Keratinocyte (primary cell): ENCODE measurements around the gene POLD4. TPM values are rescaled to one million over a fixed set of nuclear protein-coding genes. Genes with fewer than 3 reads are reported as not detected.

ENCODE experiments used
- DNase-seq: peaks from one replicate; pipeline ENCODE4 v3.0.0-alpha.2; 2011; ENCODE audit warnings: low read depth, missing footprints, low spot score
- FAIRE-seq: peaks from 2 replicates; lab custom pipeline; 2011; peaks lifted over from hg19 to GRCh38; lab: Jason Lieb, UNC
- H2AFZ ChIP-seq: 2 replicates; pipeline ENCODE4 v1.6.0; 2012; ENCODE audit warnings: low read length, control low read depth, inconsistent platforms; ENCODE audit not compliant: control insufficient read depth
- H3K27ac ChIP-seq: 2 replicates; pipeline ENCODE4 v1.5.1; 2011; ENCODE audit warnings: low read length; ENCODE audit not compliant: control insufficient read depth, insufficient read depth
- H3K27me3 ChIP-seq: 3 replicates; pipeline ENCODE4 v1.6.0; 2011; ENCODE audit warnings: low read length; ENCODE audit not compliant: control insufficient read depth, insufficient read depth; ENCODE audit errors: extremely low read depth
- H3K36me3 ChIP-seq, 2 experiments: 2 replicates in 1 of 2; 3 replicates in 1 of 2; pipeline ENCODE4 v1.5.1; 2011; ENCODE audit warnings: low read length in 2 of 2, mild to moderate bottlenecking in 1 of 2; ENCODE audit not compliant: control insufficient read depth in 2 of 2, insufficient read depth in 2 of 2; ENCODE audit errors: extremely low read depth in 1 of 2
- H3K4me1 ChIP-seq: 3 replicates; pipeline ENCODE4 v1.5.1; 2011; ENCODE audit warnings: low read length; ENCODE audit not compliant: control insufficient read depth, insufficient read depth; ENCODE audit errors: extremely low read depth
- H3K4me2 ChIP-seq: 3 replicates; pipeline ENCODE4 v1.6.0; 2011; ENCODE audit warnings: low read depth, low read length; ENCODE audit not compliant: control insufficient read depth, insufficient read depth; ENCODE audit errors: extremely low read depth
- H3K4me3 ChIP-seq, 3 experiments: fragments of 200-600 bp in 1 of 3; sonication (generic) in 1 of 3; 2 replicates in 2 of 3; 3 replicates in 1 of 3; pipeline ENCODE4 v1.5.1; 2011 to 2016; ENCODE audit warnings: low read length in 3 of 3, mild to moderate bottlenecking in 3 of 3, control low read depth in 2 of 3, inconsistent platforms in 1 of 3, low read depth in 1 of 3, mixed read lengths in 1 of 3, mixed run types in 1 of 3, moderate library complexity in 1 of 3; ENCODE audit not compliant: control insufficient read depth in 2 of 3, insufficient read depth in 2 of 3; ENCODE audit errors: extremely low read depth in 1 of 3
- H3K79me2 ChIP-seq: 2 replicates; pipeline ENCODE4 v1.6.0; 2012; ENCODE audit warnings: low read length; ENCODE audit not compliant: control insufficient read depth, insufficient read depth
- H3K9ac ChIP-seq: 3 replicates; pipeline ENCODE4 v1.6.0; 2011; ENCODE audit warnings: low read length; ENCODE audit not compliant: control insufficient read depth, insufficient read depth; ENCODE audit errors: extremely low read depth
- H3K9me1 ChIP-seq: 3 replicates; pipeline ENCODE4 v1.6.0; 2011; ENCODE audit warnings: low read length; ENCODE audit not compliant: control insufficient read depth, insufficient read depth; ENCODE audit errors: extremely low read depth
- H3K9me3 ChIP-seq: 2 replicates; pipeline ENCODE4 v1.5.1; 2012; ENCODE audit warnings: low read depth, low read length; ENCODE audit not compliant: control insufficient read depth
- H4K20me1 ChIP-seq: 3 replicates; pipeline ENCODE4 v1.6.0; 2011; ENCODE audit warnings: low read length; ENCODE audit not compliant: control insufficient read depth, insufficient read depth; ENCODE audit errors: extremely low read depth
- CTCF ChIP-seq, 3 experiments: IDR thresholded peaks in 1 of 3; conservative IDR thresholded peaks in 1 of 3; optimal IDR thresholded peaks in 1 of 3; 2 replicates in 2 of 3; 3 replicates in 1 of 3; pipeline versions ENCODE3 to v1.5.1; 2011; ENCODE audit warnings: low read length in 3 of 3, mild to moderate bottlenecking in 3 of 3, moderate library complexity in 2 of 3, control low read depth in 1 of 3, inconsistent platforms in 1 of 3; ENCODE audit not compliant: insufficient read depth in 2 of 3; ENCODE audit errors: extremely low read depth in 1 of 3
- EZH2 ChIP-seq: IDR thresholded peaks from one replicate; pipeline ENCODE4 v1.6.1; 2012; ENCODE audit warnings: inconsistent platforms, mild to moderate bottlenecking, low read length, moderate library complexity
- dilution Hi-C: fragments of 300-500 bp; cut with MboI; formaldehyde crosslinking; loops from one replicate; pipeline ENCODE4 v1.7.0; 2020; ENCODE audit warnings: low sequenced_read_pairs; ENCODE audit not compliant: extremely low pct_ligation_motif_present
- polyA plus RNA-seq, 5 experiments: library from polyadenylated mRNA; depleted of rRNA in 3 of 5; stranded (reverse) in 3 of 5; stranded (forward) in 1 of 5; unstranded in 1 of 5; fragments of >200 nt; gene quantifications; 1 replicate in 1 of 5; 2 replicates in 3 of 5; 3 replicates in 1 of 5; pipeline versions ENCODE4 v1.2.1 to v1.2.3, GENCODE V29; 2011 to 2012; ENCODE audit warnings: missing spikeins in 2 of 5, low read depth in 1 of 5, low replicate concordance in 1 of 5

The POLD4 gene
- polyA plus RNA-seq, 1 donor (not counting 4 experiments of a cell fraction or from before 2014, with no cell fraction given): 35.7 TPM

GRCh38 chr11:67401495-67402191, 48.3 kb upstream of the POLD4 start, which contains the start of gene PPP1CA:
Gene PPP1CA, minus strand, starts transcription at chr11:67401858. Its CDS starts 76 bp downstream, at chr11:67401782.
- Histone ChIP-seq H3K36me3 (peaks cover 17 to 22% of the 10 kb centered on the region in 2 experiments), H3K9ac (peak within 1 kb of the TSS; percentile 90), H2AFZ (peak within 1 kb of the TSS; percentile 84), H3K79me2 (peaks cover 18% of the 10 kb centered on the region), H3K9me1 (no peaks in the 10 kb centered on the region), H3K4me1 (peaks cover 12% of the 10 kb centered on the region), H4K20me1 (no peaks in the 10 kb centered on the region), H3K9me3 (no peaks in the 10 kb centered on the region), H3K27ac (peak within 1 kb of the TSS; percentile 66), H3K4me3 (peak within 1 kb of the TSS; percentile 74 to 99 (median 82)), H3K27me3 (no peaks in the 10 kb centered on the region), H3K4me2 (peak within 1 kb of the TSS; percentile 95)
- dilution Hi-C loops: no loop called here
- peak; percentile 57 for FAIRE-seq
- no peak for DNase-seq
- TF ChIP-seq CTCF (optimal IDR thresholded peaks at IDR 0.05 in 1 of 3, IDR thresholded peaks at IDR 0.05 in 1 of 3, conservative IDR thresholded peaks at IDR 0.05 in 1 of 3; ENCODE audit: extremely low read depth in 1 of 3, insufficient read depth in 2 of 3, low read length in 3 of 3): peak in 1 of 3 experiments; percentile 52
- TF ChIP-seq EZH2: no peak

GRCh38 chr11:67400942-67401494, 47.7 kb upstream of the POLD4 start:
- Histone ChIP-seq H3K9me3 (no peaks in the 10 kb centered on the region), H3K79me2 (peaks cover 18% of the 10 kb centered on the region), H3K36me3 (peaks cover 21 to 25% of the 10 kb centered on the region in 2 experiments), H3K27me3 (no peaks in the 10 kb centered on the region), H3K4me3 (peak overlapping the region; percentile 74 to 99 (median 82)), H3K9ac (peak overlapping the region; percentile 90), H3K4me2 (peak overlapping the region; percentile 95), H3K4me1 (peaks cover 12% of the 10 kb centered on the region), H4K20me1 (no peaks in the 10 kb centered on the region), H3K9me1 (no peaks in the 10 kb centered on the region), H3K27ac (peak overlapping the region; percentile 66), H2AFZ (no peak overlapping the region)
- TF ChIP-seq EZH2 (no peak), CTCF (optimal IDR thresholded peaks at IDR 0.05 in 1 of 3, IDR thresholded peaks at IDR 0.05 in 1 of 3, conservative IDR thresholded peaks at IDR 0.05 in 1 of 3; ENCODE audit: extremely low read depth in 1 of 3, insufficient read depth in 2 of 3, low read length in 3 of 3) (no peak)
- dilution Hi-C loops: no loop called here
- FAIRE-seq (no peak), DNase-seq (no peak)
